Fibroblast of lung (primary cell): ENCODE measurements around the gene ANKRD10.

ENCODE experiments used
- EZH2 ChIP-seq: IDR thresholded peaks from 2 replicates; pipeline ENCODE4 v1.5.1; 2012; ENCODE audit warnings: low read length, control low read depth, mild to moderate bottlenecking; ENCODE audit errors: missing control alignments
- TF ChIP-seq, protein P1 (sequence below), 2 donors: IDR thresholded peaks in 1 of 2; conservative IDR thresholded peaks in 1 of 2; 1 replicate in 1 of 2; 2 replicates in 1 of 2; pipeline ENCODE4 v1.5.1; 2011 to 2012; ENCODE audit warnings: low read length in 2 of 2, control low read depth in 1 of 2, inconsistent platforms in 1 of 2, low read depth in 1 of 2, mild to moderate bottlenecking in 1 of 2

DNA sequence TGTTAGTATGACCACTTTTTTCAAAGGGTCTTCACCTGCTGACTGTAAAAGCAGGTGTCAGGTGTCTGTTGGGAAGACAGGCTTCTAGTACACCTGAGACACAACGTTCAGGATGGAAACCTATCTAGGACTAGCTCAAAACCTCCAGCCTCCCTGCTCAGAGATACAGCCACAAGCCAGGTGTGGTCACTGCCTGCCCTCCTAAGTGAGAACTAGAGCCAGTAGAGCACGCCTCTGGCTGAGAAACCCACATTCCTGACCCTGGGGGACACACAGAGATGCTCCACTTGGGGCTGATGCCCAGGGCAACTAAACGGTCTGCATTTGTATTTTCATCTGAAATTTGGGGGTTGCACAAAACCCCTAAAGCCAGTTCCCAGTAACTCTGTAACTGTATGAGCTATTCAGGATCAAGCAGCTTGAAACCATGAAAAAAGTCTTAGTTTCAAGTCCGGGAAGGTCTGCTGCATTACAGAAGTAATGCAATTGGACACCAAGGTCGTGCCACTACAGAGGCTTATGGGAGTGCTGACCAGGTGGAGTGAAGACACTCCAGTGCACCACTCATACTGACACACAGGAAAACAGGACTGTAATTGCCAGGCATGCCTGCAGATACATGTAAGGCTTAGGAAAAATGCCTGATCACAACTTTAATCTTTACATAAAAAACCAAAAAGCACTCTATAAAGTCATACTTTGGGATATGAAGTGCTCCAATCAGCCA is 27.8 kb downstream of the ANKRD10 start:
- TF ChIP-seq, protein P1, sequence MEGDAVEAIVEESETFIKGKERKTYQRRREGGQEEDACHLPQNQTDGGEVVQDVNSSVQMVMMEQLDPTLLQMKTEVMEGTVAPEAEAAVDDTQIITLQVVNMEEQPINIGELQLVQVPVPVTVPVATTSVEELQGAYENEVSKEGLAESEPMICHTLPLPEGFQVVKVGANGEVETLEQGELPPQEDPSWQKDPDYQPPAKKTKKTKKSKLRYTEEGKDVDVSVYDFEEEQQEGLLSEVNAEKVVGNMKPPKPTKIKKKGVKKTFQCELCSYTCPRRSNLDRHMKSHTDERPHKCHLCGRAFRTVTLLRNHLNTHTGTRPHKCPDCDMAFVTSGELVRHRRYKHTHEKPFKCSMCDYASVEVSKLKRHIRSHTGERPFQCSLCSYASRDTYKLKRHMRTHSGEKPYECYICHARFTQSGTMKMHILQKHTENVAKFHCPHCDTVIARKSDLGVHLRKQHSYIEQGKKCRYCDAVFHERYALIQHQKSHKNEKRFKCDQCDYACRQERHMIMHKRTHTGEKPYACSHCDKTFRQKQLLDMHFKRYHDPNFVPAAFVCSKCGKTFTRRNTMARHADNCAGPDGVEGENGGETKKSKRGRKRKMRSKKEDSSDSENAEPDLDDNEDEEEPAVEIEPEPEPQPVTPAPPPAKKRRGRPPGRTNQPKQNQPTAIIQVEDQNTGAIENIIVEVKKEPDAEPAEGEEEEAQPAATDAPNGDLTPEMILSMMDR (conservative IDR thresholded peaks at IDR 0.05 in 1 of 2, IDR thresholded peaks at IDR 0.05 in 1 of 2; ENCODE audit: low read depth in 1 of 2, low read length in 2 of 2) = no peak
- no peak for TF ChIP-seq EZH2
